Measurements from ENCODE around the gene SPECC1.

DNA sequence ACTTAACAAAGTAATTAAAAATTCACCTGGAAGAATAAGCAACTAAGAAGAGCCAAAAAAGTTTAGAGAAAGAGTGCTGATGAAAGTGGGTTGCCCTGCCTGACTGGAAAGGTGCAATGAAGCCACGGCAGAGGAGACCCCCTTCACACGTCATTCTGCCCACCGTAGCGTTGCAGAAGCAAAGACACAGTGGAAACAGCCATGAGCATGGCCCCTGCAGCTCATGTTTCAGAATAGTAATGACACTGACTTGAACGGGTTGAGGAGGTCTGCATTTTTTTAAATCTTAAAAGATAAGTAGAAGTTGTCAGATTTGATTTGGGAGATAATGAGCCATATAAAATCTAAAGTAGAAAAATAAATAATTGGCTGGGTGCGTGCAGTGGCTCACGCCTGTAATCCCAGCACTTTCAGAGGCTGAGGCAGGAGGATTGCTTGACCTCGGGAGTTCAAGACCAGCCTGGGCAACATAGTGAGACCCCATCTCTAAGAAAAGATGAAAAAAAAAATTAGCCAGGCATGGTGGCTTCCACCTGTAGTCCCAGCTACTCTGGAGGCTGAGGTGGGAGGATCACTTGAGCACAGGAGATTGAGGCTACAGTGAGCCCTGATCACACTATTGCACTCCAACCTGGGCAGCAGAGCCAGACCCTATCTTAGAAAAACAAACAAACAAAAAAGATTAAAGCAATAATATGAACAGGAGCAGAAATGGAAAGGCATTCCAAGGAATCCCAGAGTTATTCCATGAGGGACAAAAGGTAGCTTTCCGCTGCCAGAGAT, 273.6 kb downstream of the SPECC1 start:
- TF ChIP-seq POLR2A (IDR thresholded peaks at IDR 0.05; ENCODE audit: low read length), result no peak
- TF ChIP-seq GATA1 (IDR thresholded peaks at IDR 0.05; ENCODE audit: low read depth, low read length), result no peak

All from erythroblast (primary cell).